Duodenal mucosa (tissue), 2 donors: ENCODE results near the gene H1-8.

Experiments
- H3K27ac ChIP-seq: one replicate; pipeline ENCODE4 v1.7.0; 2013; ENCODE audit warnings: low read depth, low read length
- H3K27me3 ChIP-seq, 2 donors: one replicate each; pipeline ENCODE4 v1.7.0; 2013; ENCODE audit warnings: low read length in 2 of 2, control low read depth in 1 of 2; ENCODE audit not compliant: insufficient read depth in 2 of 2, control insufficient read depth in 1 of 2
- H3K36me3 ChIP-seq, 2 donors: one replicate each; pipeline ENCODE4 v1.7.0; 2013; ENCODE audit warnings: low read length in 2 of 2, control low read depth in 1 of 2; ENCODE audit not compliant: insufficient read depth in 2 of 2, control insufficient read depth in 1 of 2
- H3K4me1 ChIP-seq, 2 donors: one replicate each; pipeline ENCODE4 v1.7.0; 2013; ENCODE audit warnings: low read length in 2 of 2, control low read depth in 1 of 2; ENCODE audit not compliant: insufficient read depth in 2 of 2, control insufficient read depth in 1 of 2
- H3K4me3 ChIP-seq, 2 donors: one replicate each; pipeline ENCODE4 v1.7.0; 2013; ENCODE audit warnings: low read length in 2 of 2, low read depth in 1 of 2
- H3K9ac ChIP-seq, 2 donors: one replicate each; pipeline ENCODE4 v1.7.0; 2013; ENCODE audit warnings: low read length in 2 of 2, low read depth in 1 of 2
- H3K9me3 ChIP-seq, 2 donors: one replicate each; pipeline ENCODE4 v1.7.0; 2013; ENCODE audit warnings: low read length in 2 of 2, control low read depth in 1 of 2; ENCODE audit not compliant: control insufficient read depth in 1 of 2

The H1-8 gene

GRCh38 chr3:129560911-129561594 is 18.1 kb downstream of the H1-8 start:
- Histone ChIP-seq H3K27me3 (no peaks in the 10 kb centered on the region), H3K9me3 (no peaks in the 10 kb centered on the region), H3K4me1 (peaks cover 7 to 17% of the 10 kb centered on the region in 2 donors), H3K9ac (no peak overlapping the region), H3K36me3 (peaks cover 0 to 25% of the 10 kb centered on the region in 2 donors), H3K27ac (peak overlapping the region; percentile 56), H3K4me3 (no peak overlapping the region)

GRCh38 chr3:129561619-129562248 is 18.8 kb downstream of the H1-8 start:
- Histone ChIP-seq H3K27me3 (no peaks in the 10 kb centered on the region), H3K9me3 (no peaks in the 10 kb centered on the region), H3K9ac (no peak overlapping the region), H3K4me3 (no peak overlapping the region), H3K36me3 (peaks cover 0 to 25% of the 10 kb centered on the region in 2 donors), H3K27ac (peak overlapping the region; percentile 56), H3K4me1 (peaks cover 7 to 19% of the 10 kb centered on the region in 2 donors)

- Histone ChIP-seq H3K9me3 (no peaks in the 10 kb centered on the region), H3K27me3 (no peaks in the 10 kb centered on the region), H3K27ac (no peak overlapping the region), H3K4me1 (peaks cover 7 to 20% of the 10 kb centered on the region in 2 donors), H3K4me3 (no peak overlapping the region), H3K36me3 (peaks cover 0 to 22% of the 10 kb centered on the region in 2 donors), H3K9ac (no peak overlapping the region)
Observed at GRCh38 chr3:129562803-129563202, 19.8 kb downstream of the H1-8 start.

GRCh38 chr3:129563332-129563731 is 20.4 kb downstream of the H1-8 start:
- Histone ChIP-seq H3K36me3 (peaks cover 0 to 22% of the 10 kb centered on the region in 2 donors), H3K9ac (no peak overlapping the region)

GRCh38 chr3:129563850-129564535 is 21.0 kb downstream of the H1-8 start:
- Histone ChIP-seq H3K27me3 (no peaks in the 10 kb centered on the region), H3K27ac (no peak overlapping the region), H3K9me3 (no peaks in the 10 kb centered on the region), H3K9ac (no peak overlapping the region), H3K4me3 (no peak overlapping the region), H3K36me3 (peaks cover 0 to 22% of the 10 kb centered on the region in 2 donors), H3K4me1 (peaks cover 2 to 20% of the 10 kb centered on the region in 2 donors)

More at GRCh38 chr3:129563332-129563731, 20.4 kb downstream of the H1-8 start:
- Histone ChIP-seq H3K27me3 (no peaks in the 10 kb centered on the region), H3K9me3 (no peaks in the 10 kb centered on the region), H3K4me1 (peaks cover 7 to 20% of the 10 kb centered on the region in 2 donors), H3K4me3 (no peak overlapping the region), H3K27ac (no peak overlapping the region)

- H3K4me3 ChIP-seq: no peak overlapping the region
- no peaks in the 10 kb centered on the region for H3K9me3 ChIP-seq
- H3K4me1 ChIP-seq: peaks cover 0 to 13% of the 10 kb centered on the region in 2 donors
- H3K27ac ChIP-seq: no peak overlapping the region
- no peaks in the 10 kb centered on the region for H3K27me3 ChIP-seq
- peaks cover 0 to 25% of the 10 kb centered on the region in 2 donors for H3K36me3 ChIP-seq
- no peak overlapping the region for H3K9ac ChIP-seq
Observed at GRCh38 chr3:129564981-129565644, 22.1 kb downstream of the H1-8 start.

GRCh38 chr3:129565902-129566301 is 22.9 kb downstream of the H1-8 start:
- H3K27me3 ChIP-seq: no peaks in the 10 kb centered on the region
- no peak overlapping the region for H3K4me3 ChIP-seq
- no peak overlapping the region for H3K27ac ChIP-seq

GRCh38 chr3:129567176-129567705 is 24.3 kb downstream of the H1-8 start:
- no peak overlapping the region for H3K9ac ChIP-seq
- H3K36me3 ChIP-seq: peaks cover 0 to 29% of the 10 kb centered on the region in 2 donors
- H3K4me1 ChIP-seq: peaks cover 0 to 3% of the 10 kb centered on the region in 2 donors
- no peak overlapping the region for H3K27ac ChIP-seq
- H3K4me3 ChIP-seq: no peak overlapping the region
- no peaks in the 10 kb centered on the region for H3K9me3 ChIP-seq
- no peaks in the 10 kb centered on the region for H3K27me3 ChIP-seq

More at GRCh38 chr3:129565902-129566301, 22.9 kb downstream of the H1-8 start:
- no peaks in the 10 kb centered on the region for H3K9me3 ChIP-seq
- H3K36me3 ChIP-seq: peaks cover 0 to 31% of the 10 kb centered on the region in 2 donors
- H3K4me1 ChIP-seq: peaks cover 0 to 9% of the 10 kb centered on the region in 2 donors
- no peak overlapping the region for H3K9ac ChIP-seq

- H3K27ac ChIP-seq: no peak overlapping the region
- no peaks in the 10 kb centered on the region for H3K9me3 ChIP-seq
- H3K9ac ChIP-seq: no peak overlapping the region
- no peak overlapping the region for H3K4me3 ChIP-seq
- H3K27me3 ChIP-seq: no peaks in the 10 kb centered on the region
- H3K36me3 ChIP-seq: peaks cover 0 to 22% of the 10 kb centered on the region in 2 donors
- H3K4me1 ChIP-seq: peaks cover 0 to 3% of the 10 kb centered on the region in 2 donors
Observed at GRCh38 chr3:129567939-129568338, 25.0 kb downstream of the H1-8 start.
